Inferior parietal cortex (tissue), 1 donor: ENCODE results near the gene VIPR2.

Experiments used
- DNase-seq: peaks from one replicate; pipeline ENCODE4 v3.0.0-alpha.2; 2016; ENCODE audit errors: extremely low spot score

VIPR2 gene

DNA sequence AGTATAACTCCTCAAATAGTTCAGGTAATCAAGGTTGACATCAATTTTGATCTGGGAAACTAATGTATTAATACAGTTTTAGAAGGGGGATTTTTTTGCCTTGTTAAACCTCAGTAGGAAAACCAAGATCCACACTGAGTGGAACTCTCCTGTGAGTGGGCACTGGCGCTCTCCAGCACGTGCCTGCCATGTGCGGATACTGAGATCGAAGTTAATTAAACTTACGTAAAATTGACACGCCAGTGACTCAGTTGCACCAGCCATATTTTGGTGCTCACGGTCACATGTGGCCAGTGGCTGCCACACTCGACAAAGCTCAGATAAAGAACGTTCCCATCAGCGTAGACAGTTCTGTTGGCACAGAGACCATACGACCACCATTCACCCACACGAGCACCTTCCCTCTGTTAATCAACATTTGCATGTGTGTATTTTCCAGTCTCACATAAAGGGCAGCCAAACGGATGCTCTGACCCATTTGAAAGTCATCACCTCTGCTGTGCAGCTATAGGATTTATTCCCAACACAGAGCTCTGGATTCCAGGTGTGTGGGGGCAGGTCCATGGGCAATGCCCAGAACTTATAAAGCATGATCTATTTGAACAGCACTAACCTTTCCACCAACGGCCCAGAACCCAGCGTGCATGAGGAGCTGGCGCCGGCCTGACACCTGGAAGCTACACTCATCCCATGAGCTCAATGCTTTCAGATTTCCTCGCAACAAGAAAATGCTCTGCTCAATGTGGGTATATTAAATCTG lies 77.7 kb downstream of the VIPR2 start:
- no peak for DNase-seq

- no peak for DNase-seq
Measured at GRCh38 chr7:159065852-159066480, 78.7 kb downstream of the VIPR2 start.

DNA sequence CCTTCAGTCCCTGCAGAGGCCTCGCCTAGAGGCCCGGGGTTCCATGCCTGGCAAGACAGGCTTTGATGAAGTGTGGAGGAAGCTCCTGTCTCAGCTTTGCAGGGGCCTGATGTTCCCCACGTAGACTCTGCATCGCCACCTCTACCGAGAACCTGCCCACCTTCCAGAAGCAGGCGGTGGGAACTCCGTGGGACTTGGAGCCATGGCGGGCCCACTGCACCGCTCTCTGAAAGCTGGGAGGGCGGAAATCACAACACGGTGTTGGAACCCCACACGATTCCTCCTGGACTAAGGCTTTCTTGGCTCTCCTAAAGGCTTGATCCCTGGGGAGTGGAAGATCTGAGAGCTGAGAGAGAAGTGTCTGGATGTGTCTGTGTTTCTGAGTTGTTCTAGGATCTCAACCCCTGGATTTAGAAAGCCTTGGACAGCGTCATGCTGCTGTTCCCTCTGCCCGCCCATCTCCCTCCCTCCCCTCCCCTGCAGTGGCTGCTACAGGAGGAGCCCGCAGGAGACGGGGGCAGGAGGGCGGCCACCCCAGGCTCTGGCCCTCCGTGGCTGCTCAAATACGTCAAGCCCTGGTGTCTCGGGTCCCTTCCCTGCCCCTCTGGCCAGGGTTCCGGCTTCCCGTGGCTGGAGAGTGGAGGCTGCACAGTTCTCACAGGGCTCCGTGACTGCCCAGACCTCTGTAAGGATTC lies 79.7 kb downstream of the VIPR2 start:
- no peak for DNase-seq

GRCh38 chr7:159064121-159064815 lies 80.4 kb downstream of the VIPR2 start:
- DNase-seq, result no peak

GRCh38 chr7:159063046-159063840 lies 81.4 kb downstream of the VIPR2 start:
- DNase-seq, result no peak

- no peak for DNase-seq
Measured at GRCh38 chr7:159062569-159062968, 82.1 kb downstream of the VIPR2 start.

GRCh38 chr7:159061674-159062212 lies 82.9 kb downstream of the VIPR2 start:
- no peak for DNase-seq

DNA sequence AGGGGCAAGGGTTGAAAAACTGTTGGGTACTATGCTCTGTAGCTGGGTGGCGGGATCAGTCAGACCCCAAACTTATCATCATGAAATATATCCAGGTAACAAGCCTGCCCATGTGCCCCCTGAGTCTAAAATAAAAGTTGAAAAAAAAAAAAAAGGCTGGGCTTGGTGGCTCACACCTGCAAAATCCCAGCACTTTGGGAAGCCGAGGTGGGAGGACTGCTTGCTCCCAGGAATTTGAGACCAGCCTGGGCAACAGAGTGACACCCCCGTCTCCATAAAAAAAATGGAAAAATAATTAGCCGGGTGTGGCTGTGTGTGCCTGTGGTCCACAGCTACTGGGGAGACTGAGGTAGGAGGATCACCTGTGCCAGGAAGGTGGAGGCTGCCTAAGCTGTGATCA lies 83.5 kb downstream of the VIPR2 start:
- no peak for DNase-seq

- DNase-seq, result no peak
Measured at GRCh38 chr7:159060440-159060839, 84.2 kb downstream of the VIPR2 start.

GRCh38 chr7:159059629-159060028 lies 85.0 kb downstream of the VIPR2 start:
- no peak for DNase-seq

DNA sequence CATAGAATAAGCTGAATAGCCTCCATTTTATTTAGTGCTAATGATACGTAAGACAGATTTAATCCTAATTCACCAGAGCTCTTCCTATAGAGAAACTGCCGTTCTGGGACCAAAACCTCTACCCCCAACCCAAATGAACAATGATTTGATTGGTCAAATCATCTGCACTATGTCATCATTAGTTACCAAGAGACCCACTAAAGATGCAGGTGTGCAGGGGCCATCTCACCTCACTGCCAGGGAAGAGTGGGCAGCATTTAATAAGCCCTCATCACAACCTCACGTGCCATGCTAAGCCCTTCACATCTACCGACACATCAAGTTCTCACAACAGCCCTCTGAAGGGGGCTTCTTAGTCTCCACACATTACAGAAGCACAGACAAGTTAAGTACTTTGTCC lies 87.0 kb downstream of the VIPR2 start:
- no peak for DNase-seq

DNA sequence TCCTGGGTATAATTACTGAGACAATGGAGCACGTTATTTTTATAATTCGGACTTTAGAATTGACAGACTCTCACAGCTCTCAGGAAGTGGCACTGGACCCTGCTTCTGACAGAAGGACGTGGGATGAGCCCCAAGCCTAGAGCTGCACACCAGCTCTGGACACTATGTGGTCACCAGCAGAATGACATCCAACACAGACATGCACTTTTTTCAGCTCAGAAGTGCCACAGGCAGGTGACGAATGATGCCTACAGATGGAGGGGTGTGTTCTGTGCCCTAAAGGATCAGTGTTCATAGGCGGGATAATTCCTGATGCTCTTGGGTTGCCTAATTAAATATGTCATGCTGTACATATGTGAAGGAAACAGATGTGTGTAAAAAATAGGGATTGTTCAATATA lies 87.9 kb downstream of the VIPR2 start:
- no peak for DNase-seq

GRCh38 chr7:159051916-159052315 lies 92.8 kb downstream of the VIPR2 start:
- no peak for DNase-seq

GRCh38 chr7:159050704-159051103 lies 94.0 kb downstream of the VIPR2 start:
- DNase-seq, result no peak

DNA sequence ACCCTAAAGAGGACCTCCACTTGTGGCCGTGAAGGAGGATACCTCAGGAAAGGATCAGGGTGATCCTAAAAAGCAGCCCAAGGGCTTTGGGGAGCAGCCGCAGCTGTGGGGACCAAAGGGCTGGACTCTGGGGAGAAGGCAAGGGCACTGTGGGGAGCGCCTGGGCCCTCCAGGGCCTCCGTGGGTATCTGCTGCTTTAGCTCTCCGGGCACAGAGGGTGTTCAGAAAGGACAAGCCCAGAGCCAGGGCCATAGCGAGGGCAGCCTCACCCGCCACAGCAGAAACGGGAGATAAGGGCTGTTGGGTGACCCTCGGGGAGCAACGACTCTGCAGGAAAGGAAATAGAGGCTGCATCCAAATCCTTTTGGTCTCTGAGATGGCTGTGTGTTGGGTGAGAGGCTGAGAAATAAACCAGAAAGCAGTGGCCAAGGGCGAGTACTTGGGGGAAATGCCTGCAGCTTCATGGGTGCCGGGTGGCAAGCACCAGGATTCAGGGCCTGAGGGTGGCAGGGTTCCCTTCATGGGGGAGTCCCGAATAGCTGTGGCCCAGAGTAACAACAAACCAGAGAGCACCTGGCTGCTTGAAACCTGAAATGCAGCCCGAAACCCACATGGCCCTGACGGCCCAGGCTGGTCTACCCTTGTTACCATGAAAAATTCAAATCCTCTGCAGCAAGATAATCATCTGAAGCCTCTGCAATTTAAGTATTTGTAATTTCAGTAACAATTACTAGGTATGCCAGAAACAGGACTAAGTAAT lies 95.2 kb downstream of the VIPR2 start:
- no peak for DNase-seq

DNA sequence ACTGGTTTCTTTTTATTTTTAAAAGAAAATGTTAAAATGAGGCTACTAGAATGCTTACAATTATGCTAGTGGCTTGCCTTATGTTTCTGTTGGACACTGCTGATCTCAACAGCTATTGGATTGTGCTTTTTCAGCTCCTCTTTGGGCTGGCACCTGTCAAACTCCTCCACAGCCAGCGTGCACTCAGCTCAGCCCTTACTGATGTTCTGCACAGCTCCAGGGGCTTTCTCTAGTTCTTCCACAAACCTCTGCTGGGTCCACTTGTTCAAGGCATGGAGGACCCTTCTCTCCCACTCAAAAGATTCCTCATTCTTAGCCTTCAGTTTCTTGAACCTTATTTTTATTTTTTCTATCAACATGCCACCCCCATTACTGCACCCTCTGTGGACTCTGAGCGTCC lies 96.0 kb downstream of the VIPR2 start:
- DNase-seq, result no peak

GRCh38 chr7:159047536-159047935 lies 97.1 kb downstream of the VIPR2 start:
- DNase-seq, result no peak

- no peak for DNase-seq
Measured at GRCh38 chr7:159046300-159046699, 98.4 kb downstream of the VIPR2 start.

DNA sequence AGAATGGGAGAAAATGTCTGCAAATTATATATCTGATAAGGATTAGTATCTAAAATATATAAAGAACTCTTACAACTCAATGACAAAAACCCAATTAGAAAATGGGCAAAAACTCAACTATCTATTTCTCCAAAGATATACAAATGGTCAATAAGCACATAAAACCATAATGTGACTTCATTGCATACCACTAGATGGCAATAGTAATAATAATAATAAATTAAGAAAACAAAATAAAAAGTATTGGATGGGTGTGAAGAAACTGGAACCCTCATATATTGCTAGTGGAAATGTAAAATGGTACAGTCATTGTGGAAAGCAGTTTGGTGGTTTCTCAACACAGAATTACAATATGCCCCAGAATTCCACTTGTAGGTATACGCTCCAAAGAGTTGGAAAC lies 98.8 kb downstream of the VIPR2 start:
- DNase-seq, result no peak

DNA sequence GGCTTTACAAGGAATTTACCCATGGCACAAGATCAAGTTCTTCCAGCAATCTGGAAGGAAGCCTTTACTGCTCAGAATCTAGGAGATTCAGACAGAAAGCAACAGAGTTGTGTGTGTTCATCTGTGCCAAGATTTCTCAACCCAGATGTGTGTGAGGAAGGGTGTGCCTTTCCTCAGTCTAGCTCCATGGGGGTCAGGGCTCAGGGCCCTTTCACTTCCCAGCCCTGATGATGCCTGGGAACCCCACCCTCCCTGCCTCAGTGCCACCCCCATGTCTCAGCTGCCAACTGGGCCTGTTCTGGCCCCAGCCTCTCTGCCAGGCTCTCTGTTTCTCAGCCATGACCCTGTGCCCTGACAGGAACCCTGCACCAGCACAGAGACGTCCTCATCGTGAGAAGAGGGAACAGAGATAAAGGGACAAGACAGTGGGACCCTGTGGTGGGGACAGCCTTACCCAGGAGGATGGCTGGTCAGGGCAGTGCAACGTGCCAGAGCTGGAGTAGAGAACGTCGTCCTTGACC lies 102.0 kb downstream of the VIPR2 start:
- DNase-seq, result no peak
